ENCODE results near the gene MIA2.

DNA sequence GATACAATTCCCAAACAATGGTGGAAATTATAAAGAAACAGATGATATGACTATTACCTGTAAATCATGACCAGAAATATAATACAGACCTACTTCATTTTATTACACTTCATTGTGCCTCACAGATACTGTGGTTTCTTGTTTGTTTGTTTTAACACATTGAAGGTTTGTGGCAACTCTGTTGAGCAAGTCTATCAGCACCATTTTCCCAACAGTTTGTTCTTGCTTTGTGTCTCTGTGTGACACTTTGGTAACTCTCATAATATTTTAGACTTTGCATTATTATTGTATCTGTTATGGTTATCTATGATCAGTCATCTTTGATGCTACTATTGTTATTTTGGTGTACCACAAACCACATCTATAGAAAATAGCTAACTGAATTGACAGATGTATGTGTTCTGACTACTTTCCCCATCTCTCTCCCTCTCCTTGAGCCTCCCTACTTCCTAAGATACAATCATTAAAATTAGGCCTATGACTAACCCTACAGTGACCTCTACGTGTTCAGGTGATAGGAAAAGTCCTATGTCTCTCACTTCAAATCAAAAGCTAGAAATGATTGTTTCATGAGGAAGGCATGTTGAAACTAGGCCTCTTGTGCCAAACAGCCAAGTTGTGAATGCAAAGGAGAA is 149.4 kb downstream of the MIA2 start:
- TF ChIP-seq, protein P1, sequence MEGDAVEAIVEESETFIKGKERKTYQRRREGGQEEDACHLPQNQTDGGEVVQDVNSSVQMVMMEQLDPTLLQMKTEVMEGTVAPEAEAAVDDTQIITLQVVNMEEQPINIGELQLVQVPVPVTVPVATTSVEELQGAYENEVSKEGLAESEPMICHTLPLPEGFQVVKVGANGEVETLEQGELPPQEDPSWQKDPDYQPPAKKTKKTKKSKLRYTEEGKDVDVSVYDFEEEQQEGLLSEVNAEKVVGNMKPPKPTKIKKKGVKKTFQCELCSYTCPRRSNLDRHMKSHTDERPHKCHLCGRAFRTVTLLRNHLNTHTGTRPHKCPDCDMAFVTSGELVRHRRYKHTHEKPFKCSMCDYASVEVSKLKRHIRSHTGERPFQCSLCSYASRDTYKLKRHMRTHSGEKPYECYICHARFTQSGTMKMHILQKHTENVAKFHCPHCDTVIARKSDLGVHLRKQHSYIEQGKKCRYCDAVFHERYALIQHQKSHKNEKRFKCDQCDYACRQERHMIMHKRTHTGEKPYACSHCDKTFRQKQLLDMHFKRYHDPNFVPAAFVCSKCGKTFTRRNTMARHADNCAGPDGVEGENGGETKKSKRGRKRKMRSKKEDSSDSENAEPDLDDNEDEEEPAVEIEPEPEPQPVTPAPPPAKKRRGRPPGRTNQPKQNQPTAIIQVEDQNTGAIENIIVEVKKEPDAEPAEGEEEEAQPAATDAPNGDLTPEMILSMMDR (IDR thresholded peaks at IDR 0.05 in 2 of 3, conservative IDR thresholded peaks at IDR 0.05 in 1 of 3; ENCODE audit: insufficient read depth in 2 of 3, low read depth in 1 of 3, low read length in 3 of 3), result no peak
- TF ChIP-seq NR2C2 (CRISPR knock-in tag; IDR thresholded peaks at IDR 0.05) (no peak), NR2C2 (tag; IDR thresholded peaks at IDR 0.05) (no peak), POLR2AphosphoS5 (IDR thresholded peaks at IDR 0.05; ENCODE audit: control insufficient read depth, insufficient read depth, low read depth, low read length) (no peak), TARDBP (IDR thresholded peaks at IDR 0.05) (no peak), ZNF282 (CRISPR knock-in tag; IDR thresholded peaks at IDR 0.05) (no peak), HCFC1 (IDR thresholded peaks at IDR 0.05; ENCODE audit: low read depth, low read length) (no peak)
